Fibroblast of skin of abdomen (primary cell): ENCODE results near the gene STPG4.
A peak's percentile ranks its signal among the peaks of the same experiment; 100 is the strongest.

Source experiments
- DNase-seq: peaks from one replicate; pipeline ENCODE4 v3.0.0-alpha.2; 2013

The STPG4 gene

GRCh38 chr2:47070155-47070919 is 84.8 kb downstream of the STPG4 start:
- DNase-seq, result no peak

GRCh38 chr2:47069628-47070154 is 85.4 kb downstream of the STPG4 start:
- peak; percentile 92 for DNase-seq

- DNase-seq, result no peak
These were observed 86.0 kb downstream of the STPG4 start for GRCh38 chr2:47068981-47069627.

- DNase-seq, result no peak
These were observed 87.2 kb downstream of the STPG4 start for GRCh38 chr2:47067788-47068407.

DNA sequence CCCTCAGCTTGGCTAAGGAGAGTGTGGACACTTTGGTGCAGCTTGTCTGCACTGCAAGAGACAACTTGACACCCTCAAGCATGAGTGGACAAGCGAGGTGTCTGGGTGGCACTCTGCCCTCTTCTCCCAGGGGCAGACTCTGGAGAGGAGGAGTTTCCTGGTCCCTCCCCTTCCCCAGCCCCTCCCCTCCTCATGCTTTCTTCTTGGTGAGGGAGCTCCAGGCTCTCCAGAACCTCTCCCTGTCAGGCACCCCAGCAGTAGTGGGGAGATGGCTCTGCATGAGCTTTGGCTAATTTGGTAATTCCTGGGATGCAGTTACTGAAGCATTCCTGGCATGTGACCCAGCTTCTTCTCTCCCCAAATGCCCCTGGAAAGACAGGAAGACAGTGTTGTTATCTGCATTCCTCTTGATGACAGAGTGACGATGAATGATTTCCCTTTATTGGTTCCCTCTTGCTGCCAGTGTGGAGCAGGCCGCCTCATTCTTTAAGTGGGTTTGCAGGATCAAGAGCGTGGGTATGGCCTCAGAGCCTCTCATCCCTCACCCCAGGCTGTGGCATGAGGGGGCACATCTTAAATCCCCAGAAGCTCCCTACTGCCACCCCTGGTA is 89.2 kb downstream of the STPG4 start:
- DNase-seq, result peak; percentile 98

DNA sequence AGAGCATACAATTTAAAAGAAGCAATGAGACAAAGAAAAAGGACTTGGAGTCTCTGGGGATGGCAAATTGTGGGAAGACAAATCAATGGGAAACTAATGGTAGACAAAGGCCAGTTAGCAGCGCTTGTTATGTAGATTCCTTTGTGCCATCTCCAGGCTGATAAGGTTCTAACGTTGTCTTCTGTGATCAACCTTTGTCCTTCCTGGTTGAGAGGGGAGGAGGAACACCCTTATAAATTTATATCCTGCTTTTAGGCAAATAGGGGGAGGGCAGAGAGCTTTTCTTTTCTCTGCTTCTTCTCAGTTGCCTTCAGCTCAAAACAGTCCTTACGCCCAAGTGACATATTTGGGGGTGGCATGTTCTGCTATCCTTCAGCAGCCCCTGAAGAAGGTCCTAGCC is 89.8 kb downstream of the STPG4 start:
- no peak for DNase-seq

DNA sequence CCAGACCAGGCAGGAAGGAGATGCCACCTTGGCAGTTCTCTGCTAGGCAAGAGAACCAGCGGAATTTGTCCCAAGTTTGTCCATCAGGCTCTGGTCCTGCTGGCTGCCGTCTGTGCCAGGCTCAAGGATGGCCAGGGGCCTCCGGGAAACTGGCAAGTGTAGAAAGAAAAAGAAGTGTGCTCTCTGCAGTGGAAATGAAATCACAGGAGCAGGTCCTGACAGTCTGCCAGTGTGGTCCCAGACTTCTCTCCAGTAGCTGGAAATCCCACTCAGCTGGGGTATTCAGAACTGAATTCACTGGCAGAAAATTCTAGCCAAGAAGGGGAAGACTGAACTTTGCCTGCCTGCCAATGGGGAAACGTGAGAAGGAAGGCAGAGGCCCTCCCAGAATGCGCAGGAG is 91.0 kb downstream of the STPG4 start:
- DNase-seq, result no peak

GRCh38 chr2:47063538-47063930 is 91.6 kb downstream of the STPG4 start:
- DNase-seq, result no peak

- DNase-seq, result no peak
These were observed 92.2 kb downstream of the STPG4 start for GRCh38 chr2:47062681-47063537.

DNA sequence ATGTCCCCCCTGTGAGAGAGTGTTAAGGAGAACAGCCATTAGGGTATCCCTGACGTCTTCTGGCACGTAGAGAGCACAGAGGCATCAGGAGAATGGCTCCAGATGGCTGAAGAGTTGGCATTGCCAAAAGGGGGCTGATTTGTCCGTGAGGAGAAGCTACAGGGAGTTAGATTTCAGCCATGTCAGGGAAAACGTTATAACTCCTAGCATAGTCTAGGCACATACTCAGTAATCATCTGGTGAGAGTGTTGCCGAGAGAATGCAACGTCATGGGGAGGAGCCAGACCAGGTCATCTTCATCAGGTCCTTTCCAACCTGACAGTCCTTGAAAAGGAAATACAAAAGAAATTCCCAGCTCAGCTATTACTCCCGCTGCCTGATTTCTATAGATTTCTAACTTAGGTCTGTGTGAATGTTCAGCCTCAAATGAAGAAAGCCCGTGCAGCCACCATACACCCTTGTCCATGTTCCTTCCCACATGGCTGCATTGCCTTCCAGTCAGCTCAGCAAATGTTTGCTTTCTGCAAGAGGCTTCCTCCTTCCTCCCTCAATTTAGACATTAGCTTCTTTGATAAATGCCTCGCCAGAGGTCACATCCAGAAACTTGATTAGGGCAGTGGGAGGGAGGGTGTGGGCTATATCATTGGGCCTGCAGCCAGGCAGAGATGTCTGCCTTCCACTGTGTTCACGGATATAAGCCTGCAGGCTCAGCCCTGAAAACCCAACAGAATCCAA is 93.0 kb downstream of the STPG4 start:
- no peak for DNase-seq

- DNase-seq, result no peak
These were observed 94.4 kb downstream of the STPG4 start for GRCh38 chr2:47060652-47061170.

GRCh38 chr2:47058003-47058931 is 96.8 kb downstream of the STPG4 start:
- peak; percentile 59 for DNase-seq

DNA sequence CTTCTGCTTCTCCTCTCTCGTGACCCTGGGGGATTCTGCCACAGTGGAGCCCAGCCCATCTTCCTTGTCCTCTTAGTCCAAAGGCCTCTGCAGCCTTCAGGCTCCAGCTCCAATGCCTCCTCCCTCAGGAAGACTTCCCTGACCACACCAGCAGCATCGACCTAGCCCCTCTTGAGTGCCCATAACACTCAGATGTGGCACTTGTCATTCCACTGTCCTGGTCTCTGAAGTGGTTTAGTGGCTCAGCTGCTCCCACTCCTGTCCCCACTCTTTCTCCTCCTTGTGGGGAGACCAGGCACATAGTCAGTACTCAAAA is 97.5 kb downstream of the STPG4 start:
- DNase-seq, result no peak

DNA sequence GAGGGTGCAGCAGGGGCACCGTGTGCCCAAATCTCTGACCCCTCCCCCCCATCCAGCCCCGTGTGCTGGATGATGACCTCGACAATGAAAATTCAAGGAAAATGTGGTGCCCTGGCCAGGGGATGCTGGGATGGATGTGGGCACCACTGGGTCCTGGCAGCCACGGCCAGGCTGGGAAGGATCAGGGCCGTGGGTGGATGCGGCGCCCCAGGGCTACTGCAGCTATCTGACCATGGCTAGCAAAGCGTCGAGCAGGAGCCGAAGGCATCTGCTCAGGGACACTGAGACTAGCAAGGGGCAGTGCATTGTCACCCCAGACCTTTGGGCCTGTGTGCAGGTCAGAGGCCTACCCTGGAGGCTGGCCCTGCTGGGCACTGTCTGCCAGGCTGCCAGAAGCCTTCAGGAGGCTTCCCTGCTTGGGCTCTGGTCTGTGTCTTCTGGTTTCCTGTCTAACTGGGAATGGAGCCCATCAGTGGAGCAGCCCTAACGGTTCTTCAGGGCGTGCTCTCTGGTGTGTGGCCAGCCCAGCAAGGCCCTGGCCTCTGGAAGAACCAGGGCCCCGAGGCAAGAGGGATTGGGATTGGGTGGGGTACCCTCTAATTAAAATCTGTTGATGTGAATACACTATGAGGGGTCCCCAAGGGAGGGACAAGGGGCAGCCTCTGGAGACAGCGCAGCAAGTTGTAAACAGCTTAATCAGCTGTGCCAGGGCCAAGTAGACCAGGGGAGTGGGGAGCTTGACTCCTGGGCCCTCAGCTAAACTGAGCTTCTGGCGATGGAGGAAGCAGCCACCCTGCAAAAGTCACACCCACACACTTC is 98.0 kb downstream of the STPG4 start:
- DNase-seq, result peak; percentile 31

GRCh38 chr2:47056374-47056773 is 98.7 kb downstream of the STPG4 start:
- peak; percentile 95 for DNase-seq

DNA sequence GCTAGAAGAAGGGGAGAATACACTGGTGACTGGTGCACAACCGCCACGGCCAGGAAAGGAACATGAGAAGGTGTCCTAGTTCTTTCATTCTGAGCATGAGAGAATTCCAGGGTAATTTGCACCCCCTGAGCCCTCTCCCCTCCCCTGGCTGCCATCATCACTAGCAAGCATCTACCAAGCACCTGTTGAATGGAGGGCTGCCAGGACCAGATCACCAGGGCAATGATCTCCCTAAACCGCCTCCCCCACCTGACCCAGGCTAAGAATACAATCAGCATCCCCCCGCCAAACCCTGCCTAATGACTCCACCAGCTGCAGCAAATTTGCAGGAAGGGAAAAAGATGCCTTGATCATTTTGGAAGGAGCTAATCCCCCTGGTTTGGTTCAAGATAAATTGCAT is 100.2 kb downstream of the STPG4 start:
- no peak for DNase-seq

GRCh38 chr2:47054036-47054555 is 101.0 kb downstream of the STPG4 start:
- DNase-seq, result no peak

- DNase-seq, result no peak
These were observed 102.3 kb downstream of the STPG4 start for GRCh38 chr2:47052847-47053246.

DNA sequence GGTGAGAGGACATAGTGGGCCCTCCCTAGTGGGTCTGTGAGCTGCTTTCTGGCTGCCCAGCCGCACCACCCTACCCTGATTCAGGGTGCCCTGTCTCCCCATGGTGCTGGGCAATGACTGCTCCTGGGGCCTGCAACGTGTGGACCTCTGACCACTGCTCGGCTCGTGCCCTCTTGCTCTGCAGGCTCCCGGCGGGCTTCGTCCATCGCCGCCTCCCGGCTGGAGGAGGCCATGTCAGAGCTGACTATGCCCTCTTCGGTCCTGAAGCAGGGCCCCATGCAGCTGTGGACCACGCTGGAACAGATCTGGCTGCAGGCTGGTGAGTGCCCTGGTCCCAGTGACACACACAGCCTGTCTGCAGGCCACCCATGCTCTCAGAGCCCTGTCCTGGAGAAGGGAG is 103.5 kb downstream of the STPG4 start:
- no peak for DNase-seq
